Measurements from ENCODE around the gene OSGIN1.

Gene OSGIN1

DNA sequence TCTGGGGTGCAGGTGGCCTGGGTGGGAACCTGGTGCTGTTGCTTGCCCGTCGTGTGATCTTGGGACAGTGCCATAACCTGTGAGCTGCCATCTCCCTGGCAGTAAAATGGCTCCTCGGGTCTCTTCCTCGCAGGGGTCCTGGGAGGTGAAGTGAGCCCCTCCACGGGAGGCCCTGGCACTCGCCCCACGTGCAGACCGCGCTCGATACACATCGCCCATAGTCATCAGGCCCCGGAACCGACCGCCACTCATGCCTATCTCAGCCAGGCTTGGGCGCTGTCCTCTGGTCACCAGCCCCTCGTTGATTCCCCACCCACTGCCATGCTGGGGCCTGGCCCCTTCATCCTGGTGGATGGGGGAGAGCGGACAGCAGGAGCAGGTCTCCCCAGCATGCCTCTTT, 21.5 kb upstream of the OSGIN1 start:
- TF ChIP-seq, protein P1, sequence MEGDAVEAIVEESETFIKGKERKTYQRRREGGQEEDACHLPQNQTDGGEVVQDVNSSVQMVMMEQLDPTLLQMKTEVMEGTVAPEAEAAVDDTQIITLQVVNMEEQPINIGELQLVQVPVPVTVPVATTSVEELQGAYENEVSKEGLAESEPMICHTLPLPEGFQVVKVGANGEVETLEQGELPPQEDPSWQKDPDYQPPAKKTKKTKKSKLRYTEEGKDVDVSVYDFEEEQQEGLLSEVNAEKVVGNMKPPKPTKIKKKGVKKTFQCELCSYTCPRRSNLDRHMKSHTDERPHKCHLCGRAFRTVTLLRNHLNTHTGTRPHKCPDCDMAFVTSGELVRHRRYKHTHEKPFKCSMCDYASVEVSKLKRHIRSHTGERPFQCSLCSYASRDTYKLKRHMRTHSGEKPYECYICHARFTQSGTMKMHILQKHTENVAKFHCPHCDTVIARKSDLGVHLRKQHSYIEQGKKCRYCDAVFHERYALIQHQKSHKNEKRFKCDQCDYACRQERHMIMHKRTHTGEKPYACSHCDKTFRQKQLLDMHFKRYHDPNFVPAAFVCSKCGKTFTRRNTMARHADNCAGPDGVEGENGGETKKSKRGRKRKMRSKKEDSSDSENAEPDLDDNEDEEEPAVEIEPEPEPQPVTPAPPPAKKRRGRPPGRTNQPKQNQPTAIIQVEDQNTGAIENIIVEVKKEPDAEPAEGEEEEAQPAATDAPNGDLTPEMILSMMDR (IDR thresholded peaks at IDR 0.05; ENCODE audit: control insufficient read depth, insufficient read depth, low read depth, low read length, missing control alignments) = no peak
- no peak for DNase-seq (ENCODE audit: low read depth)
- no peak overlapping the region for H3K4me3 ChIP-seq (ENCODE audit: control insufficient read depth, low read depth, low read length)

DNA sequence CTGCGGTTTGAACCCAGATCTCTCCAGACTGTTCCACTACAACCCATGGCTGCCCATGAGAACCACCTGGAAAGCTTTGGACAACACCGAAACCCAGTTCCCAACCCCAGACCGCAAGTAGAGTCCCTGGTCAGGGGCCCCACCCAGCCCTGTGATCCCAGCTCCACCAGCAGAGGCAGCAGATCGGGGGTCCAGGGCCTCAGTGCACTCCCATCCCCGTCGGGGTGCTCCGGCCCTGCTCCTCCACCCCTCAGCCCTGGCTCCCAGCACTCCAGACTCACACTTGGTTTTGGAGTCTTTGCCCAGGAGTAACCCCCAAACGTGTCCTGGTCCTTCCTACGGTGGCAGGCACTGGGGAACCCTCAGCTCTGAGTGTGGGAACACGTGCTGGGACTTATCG, 20.7 kb upstream of the OSGIN1 start:
- DNase-seq (ENCODE audit: low read depth) = no peak
- H3K4me3 ChIP-seq (ENCODE audit: control insufficient read depth, low read depth, low read length) = no peak overlapping the region
- TF ChIP-seq, protein P1 (IDR thresholded peaks at IDR 0.05; ENCODE audit: control insufficient read depth, insufficient read depth, low read depth, low read length, missing control alignments) = no peak

DNA sequence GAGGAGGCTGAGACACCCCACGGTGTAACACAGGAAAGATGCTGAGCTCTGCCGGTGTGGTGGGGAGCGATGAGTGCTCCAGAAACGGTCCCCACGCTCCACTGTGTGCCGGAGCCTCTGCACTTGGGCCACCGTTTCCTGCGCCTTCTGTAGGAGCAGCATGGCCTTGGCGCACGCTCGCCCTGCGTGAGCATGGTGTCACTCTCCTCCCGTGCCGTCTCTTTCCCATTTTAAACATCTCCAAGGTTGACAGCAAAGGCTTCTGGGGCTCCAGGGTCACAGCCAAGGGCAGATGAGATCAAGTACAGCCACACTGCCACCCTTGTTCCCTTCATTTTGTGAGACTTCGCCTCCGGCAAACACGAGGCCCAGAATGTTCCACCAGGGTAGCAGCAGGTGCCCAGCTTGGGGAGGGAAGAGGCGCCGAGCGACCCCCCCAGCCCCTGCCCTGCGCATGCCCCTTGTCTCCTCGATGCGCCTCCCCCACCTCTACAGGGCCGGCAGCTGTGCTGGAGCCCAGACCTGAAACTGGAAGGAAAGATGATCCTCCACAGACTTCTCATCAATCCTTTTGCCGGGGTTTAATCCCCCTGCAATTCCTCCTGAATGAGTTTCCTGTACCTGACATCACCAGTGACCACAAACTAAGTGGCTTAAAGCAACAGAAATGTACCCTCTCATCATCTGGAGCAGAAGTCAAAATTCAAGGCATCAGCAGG, 19.9 kb upstream of the OSGIN1 start:
- no peak for DNase-seq (ENCODE audit: low read depth)
- H3K4me3 ChIP-seq (ENCODE audit: control insufficient read depth, low read depth, low read length) = no peak overlapping the region
- TF ChIP-seq, protein P1 (IDR thresholded peaks at IDR 0.05; ENCODE audit: control insufficient read depth, insufficient read depth, low read depth, low read length, missing control alignments) = no peak

DNA sequence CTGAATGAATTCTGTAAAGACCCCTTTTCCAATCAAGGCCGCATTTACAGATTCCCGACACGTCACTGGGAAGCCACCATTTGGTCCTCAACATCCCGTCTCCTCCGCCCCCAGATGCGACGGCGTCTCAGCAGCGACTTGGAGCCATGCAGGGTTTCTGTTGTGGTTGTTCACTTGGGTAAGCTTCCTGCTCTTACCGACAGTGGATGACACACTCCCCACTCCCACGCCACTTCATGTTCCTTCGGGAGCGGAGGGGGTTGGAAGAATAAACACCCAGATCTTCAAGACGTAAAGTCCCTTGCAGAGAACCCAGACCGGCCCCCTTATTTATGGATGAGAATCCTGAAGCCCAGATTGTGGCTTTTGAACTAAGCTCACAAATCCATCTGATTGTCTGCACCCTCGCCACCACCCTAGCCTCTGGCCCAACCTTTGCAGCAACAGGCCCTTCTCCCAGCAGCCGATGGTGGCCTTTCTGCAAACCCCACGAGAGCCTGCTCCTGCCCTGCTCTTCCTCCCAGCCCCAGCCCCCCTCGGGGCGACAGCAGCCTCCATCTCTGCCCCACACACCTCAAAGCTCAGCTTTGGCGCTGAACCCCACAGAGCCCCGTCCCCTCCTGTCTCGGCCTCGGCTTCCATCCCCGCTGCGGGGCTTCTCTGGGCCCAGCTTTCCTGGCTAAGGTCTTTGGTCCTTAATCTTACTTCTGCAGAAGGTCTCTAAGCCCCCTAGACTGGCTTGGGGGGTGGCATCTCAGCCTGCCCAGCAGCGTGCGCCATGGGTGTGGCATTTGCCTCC, 19.0 kb upstream of the OSGIN1 start:
- DNase-seq (ENCODE audit: low read depth) = no peak
- TF ChIP-seq, protein P1 (IDR thresholded peaks at IDR 0.05; ENCODE audit: control insufficient read depth, insufficient read depth, low read depth, low read length, missing control alignments) = no peak
- H3K4me3 ChIP-seq (ENCODE audit: control insufficient read depth, low read depth, low read length) = no peak overlapping the region

GRCh38 chr16:83934684-83934977, 18.4 kb upstream of the OSGIN1 start:
- H3K4me3 ChIP-seq (ENCODE audit: control insufficient read depth, low read depth, low read length) = no peak overlapping the region
- DNase-seq (ENCODE audit: low read depth) = no peak
- TF ChIP-seq, protein P1 (IDR thresholded peaks at IDR 0.05; ENCODE audit: control insufficient read depth, insufficient read depth, low read depth, low read length, missing control alignments) = no peak

DNA sequence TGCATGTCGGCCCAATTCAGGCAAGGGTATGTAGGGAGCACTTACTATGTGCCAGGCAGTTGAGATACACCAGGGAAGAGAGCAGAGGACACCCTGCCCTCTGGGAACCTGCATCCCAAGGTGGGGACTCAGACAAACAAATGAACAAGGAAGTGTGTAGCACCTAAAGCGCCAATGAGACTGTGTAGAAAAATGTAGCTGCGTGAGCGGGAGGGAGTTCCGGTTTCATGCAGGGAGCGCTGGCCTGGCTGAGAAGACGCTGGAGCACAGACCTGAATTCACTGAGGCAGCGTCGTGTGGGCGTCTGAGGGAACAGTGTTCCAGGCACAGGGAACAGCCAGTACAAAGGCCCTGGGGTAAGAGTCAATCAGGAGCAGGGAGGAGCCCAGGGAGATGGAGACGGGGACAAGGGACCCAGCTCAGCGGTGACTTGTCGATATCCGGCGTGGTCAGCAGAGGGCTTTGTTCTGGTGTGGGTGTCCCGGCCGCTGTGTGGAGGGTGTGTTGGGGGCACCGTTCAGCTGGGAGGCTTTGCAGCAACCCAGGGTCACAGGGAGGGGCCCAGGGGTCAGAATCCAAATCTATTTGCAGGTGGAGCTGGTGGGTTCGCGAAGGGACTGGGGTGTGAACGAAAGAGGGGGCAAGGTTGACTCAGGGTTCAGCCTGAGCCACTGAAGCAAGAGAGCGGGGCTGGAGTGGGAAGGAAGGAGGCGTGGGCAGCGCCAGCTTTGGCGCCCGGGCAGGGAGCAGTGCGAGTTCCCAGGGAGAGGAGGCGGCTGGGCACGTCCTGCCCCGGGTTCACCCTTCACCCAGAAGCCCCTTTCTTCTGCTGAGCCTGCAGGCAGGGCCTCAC, 17.8 kb upstream of the OSGIN1 start:
- TF ChIP-seq, protein P1 (IDR thresholded peaks at IDR 0.05; ENCODE audit: control insufficient read depth, insufficient read depth, low read depth, low read length, missing control alignments) = no peak
- no peak overlapping the region for H3K4me3 ChIP-seq (ENCODE audit: control insufficient read depth, low read depth, low read length)
- no peak for DNase-seq (ENCODE audit: low read depth)
